Esophagus squamous epithelium (tissue), 4 donors: Measurements from ENCODE around the gene PPT1.

Source experiments
- CTCF ChIP-seq, 6 experiments: fragments of 450-650 bp in 4 of 6; fragments of 200-600 bp in 2 of 6; sonication (generic) in 2 of 6; IDR thresholded peaks; one replicate each; pipeline ENCODE4 v1.5.1; 2016 to 2019; ENCODE audit warnings: antibody characterized with exemption in 6 of 6, mild to moderate bottlenecking in 4 of 6, moderate library complexity in 4 of 6
- POLR2A ChIP-seq, 4 donors: fragments of 450-650 bp; IDR thresholded peaks; one replicate each; pipeline ENCODE4 v1.6.1; 2017; ENCODE audit warnings: antibody characterized with exemption in 4 of 4, mild to moderate bottlenecking in 4 of 4, moderate library complexity in 3 of 4

- TF ChIP-seq POLR2A (IDR thresholded peaks at IDR 0.05), result no peak
- TF ChIP-seq CTCF (IDR thresholded peaks at IDR 0.05), result no peak
Observed at GRCh38 chr1:40042341-40042740, 54.7 kb downstream of the PPT1 start.
